A673 (cell line): ENCODE measurements around the gene MALL. TPM values are rescaled to one million over a fixed set of nuclear protein-coding genes. Genes with fewer than 3 reads are reported as not detected.
A peak's percentile ranks its signal among the peaks of the same experiment; 100 is the strongest.

Experiments
- BruUV-seq: library from RNA; stranded (reverse); fragments of 400-500 nt; replicated peaks from 2 replicates; lab custom pipeline; 2021; lab: Mats Ljungman, UMichigan
- CTCF ChIA-PET: fragments of 300-600 bp; sonication (Branson Sonifier 250); formaldehyde crosslinking; loops from one replicate; lab custom pipeline; 2022; ENCODE audit warnings: antibody characterized with exemption; lab: Charles Lee
- POLR2A ChIA-PET: fragments of 300-600 bp; sonication (Branson Sonifier 250); formaldehyde crosslinking; loops from one replicate; lab custom pipeline; 2022; ENCODE audit warnings: antibody characterized with exemption; ENCODE audit not compliant: low non-redundant PET; lab: Charles Lee
- DNase-seq: peaks from one replicate; pipeline ENCODE4 v3.0.0-alpha.2; 2015; ENCODE audit warnings: low spot score
- H3K27ac ChIP-seq: fragments of 200-600 bp; sonication (generic); 2 replicates; pipeline ENCODE4 v1.5.1; 2016; ENCODE audit warnings: mixed run types, low read depth, mild to moderate bottlenecking, mixed read lengths, antibody characterized with exemption, low read length; ENCODE audit not compliant: poor library complexity, severe bottlenecking
- H3K27me3 ChIP-seq: fragments of 200-600 bp; sonication (generic); replicated peaks from 2 replicates; pipeline ENCODE4 v1.6.1; 2017; ENCODE audit warnings: mixed run types, low read depth, mild to moderate bottlenecking, mixed read lengths, antibody characterized with exemption, low read length; ENCODE audit not compliant: insufficient read depth, poor library complexity
- H3K36me3 ChIP-seq: fragments of 200-600 bp; sonication (generic); 2 replicates; pipeline ENCODE4 v1.6.1; 2016; ENCODE audit warnings: mixed run types, mild to moderate bottlenecking, mixed read lengths, antibody characterized with exemption, low read length; ENCODE audit not compliant: insufficient read depth, poor library complexity, severe bottlenecking
- H3K4me1 ChIP-seq: fragments of 200-600 bp; sonication (generic); 2 replicates; pipeline ENCODE4 v1.6.1; 2017; ENCODE audit warnings: mixed run types, mild to moderate bottlenecking, mixed read lengths, antibody characterized with exemption, low read length; ENCODE audit not compliant: insufficient read depth, poor library complexity, severe bottlenecking
- H3K4me3 ChIP-seq: fragments of 200-600 bp; sonication (generic); 2 replicates; pipeline ENCODE4 v1.5.1; 2016; ENCODE audit warnings: low read depth, mixed run types, mild to moderate bottlenecking, mixed read lengths, low read length; ENCODE audit not compliant: poor library complexity, severe bottlenecking
- H3K9me3 ChIP-seq: fragments of 200-600 bp; sonication (generic); 2 replicates; pipeline ENCODE4 v1.6.1; 2016; ENCODE audit warnings: mixed run types, low read depth, mild to moderate bottlenecking, mixed read lengths, antibody characterized with exemption, low read length; ENCODE audit not compliant: poor library complexity, severe bottlenecking
- EZH2 ChIP-seq: fragments of 200-600 bp; sonication (generic); IDR thresholded peaks from 2 replicates; pipeline ENCODE4 v1.6.1; 2017; ENCODE audit warnings: borderline replicate concordance, low read depth, mild to moderate bottlenecking, mixed read lengths, antibody characterized with exemption, low read length; ENCODE audit not compliant: poor library complexity, severe bottlenecking
- intact Hi-C: fragments of 100-400 bp; cut with micrococcal nuclease; formaldehyde crosslinking; loops from one replicate; pipeline ENCODE4 v1.10.0; 2022; ENCODE audit not compliant: unreplicated experiment
- total RNA-seq: library from RNA; stranded (reverse); gene quantifications from 2 replicates; pipeline ENCODE4 v1.2.3, GENCODE V29; 2021
- TF ChIP-seq, protein P1 (sequence below): fragments of 300-800, 200-600 bp; sonication (generic); conservative IDR thresholded peaks from 2 replicates; pipeline ENCODE4 v1.5.1; 2017; ENCODE audit warnings: low read depth, mild to moderate bottlenecking, antibody characterized with exemption, low read length, moderate library complexity, mixed read lengths

Gene MALL
- total RNA-seq, 1 experiment from 2014 or later: 0.17 TPM

DNA sequence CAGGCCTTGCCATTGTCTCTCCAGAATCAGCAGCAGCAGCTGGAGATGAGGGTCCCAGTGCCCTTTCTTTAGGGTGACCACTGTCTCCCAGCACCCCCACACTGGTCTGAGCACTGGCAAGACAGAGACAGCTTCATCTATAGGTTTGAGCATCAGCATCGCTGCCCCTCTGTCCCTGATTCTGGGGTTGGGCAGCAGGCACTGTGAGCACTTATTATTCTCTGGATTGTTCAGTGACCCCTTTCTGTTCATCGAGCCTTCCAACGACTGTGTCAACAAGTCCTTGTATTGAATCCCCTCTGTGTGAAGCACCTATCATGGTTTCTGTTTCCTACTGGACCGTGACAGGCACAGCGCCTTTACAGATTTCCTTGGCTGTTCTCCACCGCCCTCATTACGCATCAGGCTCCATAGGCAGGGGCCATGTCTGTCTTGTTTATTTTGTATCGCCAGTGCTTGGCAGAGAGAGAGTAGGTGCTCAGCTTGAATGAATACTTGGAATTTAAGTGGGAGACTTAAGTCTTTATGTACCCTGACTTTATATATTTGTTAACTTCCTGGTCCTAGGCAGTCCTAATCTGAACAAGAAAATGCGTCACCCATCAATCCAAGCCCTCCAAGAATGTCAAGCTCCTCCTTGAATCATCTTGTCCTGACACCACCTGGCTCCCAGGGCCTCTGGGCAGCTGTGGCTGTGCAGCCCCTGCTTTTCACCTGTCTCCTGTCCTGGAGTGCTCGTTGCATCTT, 11.4 kb downstream of the MALL start:
- TF ChIP-seq EZH2: no peak
- TF ChIP-seq, protein P1, sequence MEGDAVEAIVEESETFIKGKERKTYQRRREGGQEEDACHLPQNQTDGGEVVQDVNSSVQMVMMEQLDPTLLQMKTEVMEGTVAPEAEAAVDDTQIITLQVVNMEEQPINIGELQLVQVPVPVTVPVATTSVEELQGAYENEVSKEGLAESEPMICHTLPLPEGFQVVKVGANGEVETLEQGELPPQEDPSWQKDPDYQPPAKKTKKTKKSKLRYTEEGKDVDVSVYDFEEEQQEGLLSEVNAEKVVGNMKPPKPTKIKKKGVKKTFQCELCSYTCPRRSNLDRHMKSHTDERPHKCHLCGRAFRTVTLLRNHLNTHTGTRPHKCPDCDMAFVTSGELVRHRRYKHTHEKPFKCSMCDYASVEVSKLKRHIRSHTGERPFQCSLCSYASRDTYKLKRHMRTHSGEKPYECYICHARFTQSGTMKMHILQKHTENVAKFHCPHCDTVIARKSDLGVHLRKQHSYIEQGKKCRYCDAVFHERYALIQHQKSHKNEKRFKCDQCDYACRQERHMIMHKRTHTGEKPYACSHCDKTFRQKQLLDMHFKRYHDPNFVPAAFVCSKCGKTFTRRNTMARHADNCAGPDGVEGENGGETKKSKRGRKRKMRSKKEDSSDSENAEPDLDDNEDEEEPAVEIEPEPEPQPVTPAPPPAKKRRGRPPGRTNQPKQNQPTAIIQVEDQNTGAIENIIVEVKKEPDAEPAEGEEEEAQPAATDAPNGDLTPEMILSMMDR: no peak
- Histone ChIP-seq H3K36me3 (no peaks in the 10 kb centered on the region), H3K27me3 (no peaks in the 10 kb centered on the region), H3K27ac (no peak overlapping the region), H3K4me1 (peaks cover 32% of the 10 kb centered on the region), H3K9me3 (no peaks in the 10 kb centered on the region), H3K4me3 (no peak overlapping the region)
- POLR2A ChIA-PET: no interaction called here
- intact Hi-C loops: no loop called here
- CTCF ChIA-PET: no interaction called here
- no peak for DNase-seq
- no TSS peak for BruUV-seq

DNA sequence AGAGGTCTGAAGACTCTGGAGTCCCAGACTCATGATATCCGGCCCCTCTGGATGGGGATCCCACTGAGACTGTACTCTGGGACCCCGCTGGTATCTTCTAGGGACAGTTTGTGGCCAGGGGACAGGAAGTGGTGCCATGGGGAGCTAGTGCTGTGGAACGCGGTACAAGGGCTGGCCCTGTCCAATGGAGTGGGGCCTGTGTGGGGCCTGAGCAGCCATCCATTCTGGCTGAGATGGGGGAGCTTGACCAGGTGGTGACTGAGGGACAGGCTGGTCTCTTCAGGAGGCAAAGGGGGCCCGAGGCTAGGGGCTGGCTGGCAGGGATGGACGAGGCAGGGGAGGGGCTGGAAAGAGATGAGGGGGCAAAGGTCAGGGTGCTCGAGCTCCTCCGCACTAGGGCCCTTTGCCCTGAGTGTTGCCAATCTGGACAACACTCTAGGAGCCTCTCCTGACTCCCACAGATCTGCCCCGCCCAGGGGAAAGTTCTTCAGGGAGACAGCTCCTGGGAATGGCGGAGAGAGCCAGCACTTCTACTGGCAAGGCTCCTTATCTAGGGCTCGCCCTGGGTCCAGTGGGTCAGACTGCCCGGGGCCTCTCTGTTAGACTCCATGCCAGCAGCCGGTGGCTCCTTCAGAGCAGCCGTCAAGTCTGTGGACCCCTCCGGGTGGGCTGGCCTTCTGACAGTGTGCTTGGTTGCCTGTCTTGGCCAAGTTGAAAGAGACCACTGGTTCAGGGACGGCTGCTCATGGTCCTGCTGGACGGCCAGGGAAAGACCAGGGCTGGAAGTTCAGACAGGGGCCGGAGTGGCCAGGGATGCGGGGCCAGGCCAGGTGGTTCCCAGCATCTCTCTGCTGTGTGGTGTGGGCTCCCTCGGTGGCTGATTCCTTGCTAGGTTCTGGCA, 12.3 kb downstream of the MALL start:
- Histone ChIP-seq H3K27me3 (no peaks in the 10 kb centered on the region), H3K27ac (no peak overlapping the region), H3K36me3 (no peaks in the 10 kb centered on the region), H3K4me1 (peaks cover 32% of the 10 kb centered on the region), H3K4me3 (no peak overlapping the region), H3K9me3 (no peaks in the 10 kb centered on the region)
- ChIA-PET POLR2A (no interaction called here), CTCF (no interaction called here)
- intact Hi-C loops: no loop called here
- no TSS peak for BruUV-seq
- DNase-seq: no peak
- no peak for TF ChIP-seq EZH2
- TF ChIP-seq, protein P1: no peak

DNA sequence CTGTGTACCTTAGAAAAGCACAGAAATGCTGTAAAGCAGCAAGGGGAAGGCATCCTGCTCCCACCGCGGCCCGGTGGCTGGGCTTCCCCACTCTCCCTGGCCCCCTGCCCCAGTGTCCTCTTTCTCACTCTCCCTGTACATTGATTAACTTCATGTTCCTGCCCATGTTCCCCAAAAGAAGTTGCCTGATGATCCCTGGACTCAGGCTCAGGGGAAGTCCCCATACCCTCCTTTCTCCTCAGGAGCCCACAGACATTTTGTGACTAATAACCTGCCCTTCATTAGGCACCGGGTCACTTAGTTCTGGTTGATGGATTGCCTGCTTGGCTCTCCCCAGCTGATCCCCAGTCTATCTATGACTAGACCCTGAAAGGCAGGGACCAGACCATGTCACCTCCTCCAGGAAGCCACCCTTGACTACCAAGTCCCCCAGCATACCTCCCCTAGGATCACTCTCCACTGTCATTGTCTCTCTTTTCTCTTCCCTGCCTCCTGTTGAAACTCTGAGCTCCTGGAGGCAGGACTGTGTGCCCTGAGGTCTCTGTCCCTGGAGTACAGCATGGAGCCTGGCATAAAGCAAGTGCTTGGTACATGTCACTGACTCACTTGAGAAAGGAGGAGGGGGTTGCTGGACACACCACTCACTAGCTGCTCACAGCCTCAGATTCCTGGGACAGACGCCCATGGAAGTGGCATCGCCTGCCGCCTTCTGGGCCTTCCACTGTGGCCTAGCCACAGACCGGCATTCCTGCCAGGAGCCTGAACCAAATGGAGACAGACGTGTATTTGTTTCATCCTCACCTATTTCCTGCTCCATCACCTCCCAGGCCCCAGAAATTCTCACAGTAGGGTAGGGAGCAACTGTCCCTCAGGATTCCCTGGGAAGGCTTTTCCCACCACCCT, 13.5 kb downstream of the MALL start:
- H3K4me1 ChIP-seq: peaks cover 32% of the 10 kb centered on the region
- no peaks in the 10 kb centered on the region for H3K27me3 ChIP-seq
- ChIA-PET CTCF (no interaction called here), POLR2A (no interaction called here)
- no TSS peak for BruUV-seq
- H3K9me3 ChIP-seq: no peaks in the 10 kb centered on the region
- no peak for DNase-seq
- H3K27ac ChIP-seq: peak overlapping the region; percentile 25
- intact Hi-C loops: no loop called here
- no peak overlapping the region for H3K4me3 ChIP-seq
- no peaks in the 10 kb centered on the region for H3K36me3 ChIP-seq
- TF ChIP-seq, protein P1: no peak
- no peak for TF ChIP-seq EZH2
